ENCODE data around the gene LSS.
"Not testable (repeated sequence)": the region's sequence is repeated elsewhere in the genome, so short reads cannot be mapped to it uniquely, and the experiment has no call there.

Gene LSS

GRCh38 chr21:46205166-46205565, 23.4 kb downstream of the LSS start:
- DNase-seq (ENCODE audit: low read depth in 2 of 2): no peak

DNA sequence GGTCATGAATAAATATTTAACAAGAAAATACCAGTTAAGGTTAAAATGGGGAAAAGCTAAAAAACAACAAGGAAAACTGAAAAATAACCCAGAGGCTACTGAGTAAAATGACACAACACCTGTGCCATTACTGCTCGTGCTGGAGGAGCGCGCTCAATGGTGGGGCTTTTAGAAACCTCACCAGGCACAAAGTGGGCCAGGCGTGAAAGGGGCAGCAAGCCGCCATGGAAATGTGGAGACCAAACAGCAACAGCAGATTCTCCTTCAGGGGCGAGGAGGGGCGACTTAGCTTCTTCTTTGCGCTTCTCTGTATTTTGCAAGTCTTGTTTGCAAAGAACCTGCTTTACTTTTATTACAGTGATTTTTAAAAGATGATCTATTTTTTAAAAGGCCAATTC, 25.4 kb downstream of the LSS start:
- DNase-seq (ENCODE audit: low read depth in 2 of 2): no peak

GRCh38 chr21:46202592-46203202, 25.9 kb downstream of the LSS start:
- no peak for DNase-seq (ENCODE audit: low read depth in 2 of 2)

DNA sequence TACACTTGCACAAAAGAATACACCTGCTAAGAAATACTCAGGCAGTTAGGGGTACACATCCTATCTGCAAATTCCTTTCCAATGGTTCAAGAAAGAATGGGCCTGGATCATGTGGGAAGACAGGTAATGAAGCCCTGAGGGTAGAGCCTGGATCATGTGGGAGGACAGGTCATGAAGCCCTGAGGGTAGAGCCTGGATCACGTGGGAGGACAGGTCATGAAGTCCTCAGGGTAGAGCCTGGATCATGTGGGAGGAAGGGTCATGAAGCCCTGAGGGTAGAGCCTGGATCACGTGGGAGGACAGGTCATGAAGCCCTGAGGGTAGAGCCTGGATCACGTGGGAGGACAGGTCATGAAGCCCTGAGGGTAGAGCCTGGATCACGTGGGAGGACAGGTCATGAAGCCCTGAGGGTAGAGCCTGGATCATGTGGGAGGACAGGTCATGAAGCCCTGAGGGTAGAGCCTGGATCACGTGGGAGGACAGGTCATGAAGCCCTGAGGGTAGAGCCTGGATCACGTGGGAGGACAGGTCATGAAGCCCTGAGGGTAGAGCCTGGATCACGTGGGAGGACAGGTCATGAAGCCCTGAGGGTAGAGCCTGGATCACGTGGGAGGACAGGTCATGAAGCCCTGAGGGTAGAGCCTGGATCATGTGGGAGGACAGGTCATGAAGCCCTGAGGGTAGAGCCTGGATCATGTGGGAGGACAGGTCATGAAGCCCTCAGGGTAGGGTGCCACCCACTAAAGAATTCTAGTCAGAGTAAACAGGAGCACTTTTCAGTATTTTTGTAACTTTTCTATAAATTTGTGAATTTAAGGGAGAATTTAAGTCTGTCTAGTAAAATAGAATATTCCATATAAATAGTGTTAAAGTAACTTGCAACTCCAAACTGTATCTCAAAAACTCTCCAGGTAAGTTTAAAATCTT, 27.4 kb downstream of the LSS start:
- not testable (repeated sequence) for DNase-seq (ENCODE audit: low read depth in 2 of 2)

DNA sequence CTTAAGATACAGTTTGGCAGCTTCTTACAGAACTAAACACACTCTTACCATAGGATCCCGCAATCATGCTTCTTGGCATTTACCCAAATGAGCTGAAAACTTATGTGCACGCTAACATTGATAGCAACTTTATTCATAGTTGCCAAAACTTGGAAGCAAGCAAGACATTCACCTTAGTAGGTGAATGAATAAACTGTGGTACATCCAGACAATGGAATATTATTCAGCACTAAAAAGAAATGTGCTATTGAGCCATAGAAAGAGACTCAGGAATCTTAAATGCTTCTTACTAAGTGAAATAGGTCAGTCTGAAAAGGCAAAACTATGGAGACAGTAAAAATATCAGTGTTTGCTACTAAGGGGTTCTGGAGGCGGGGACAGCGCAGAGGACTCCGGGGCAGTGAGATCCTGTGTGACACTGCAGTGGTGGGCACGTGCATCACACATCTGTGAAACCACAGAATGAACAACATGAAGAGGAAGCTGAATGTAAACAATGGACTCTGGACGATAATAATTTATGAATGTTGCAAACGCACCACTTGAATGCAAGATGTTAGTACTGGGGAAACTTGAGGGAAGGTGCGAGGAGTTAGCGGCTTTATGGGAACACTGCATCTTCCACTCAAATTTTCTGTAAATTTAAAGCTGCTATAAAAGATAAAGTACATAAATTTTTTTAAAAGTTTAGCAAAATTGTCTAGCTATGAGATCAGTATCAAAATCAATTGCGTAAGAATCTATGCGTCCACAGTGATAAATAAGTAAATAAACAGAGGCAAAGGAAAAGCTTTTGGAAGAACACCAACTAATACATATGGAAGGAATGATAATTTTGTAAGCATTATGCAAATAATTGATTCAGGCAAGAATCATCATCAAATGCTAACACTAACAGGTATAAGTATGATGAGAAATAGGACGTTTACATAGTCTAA, 28.9 kb downstream of the LSS start:
- no peak for DNase-seq (ENCODE audit: low read depth in 2 of 2)

GRCh38 chr21:46196733-46197132, 31.8 kb downstream of the LSS start:
- no peak for DNase-seq (ENCODE audit: low read depth in 2 of 2)

GRCh38 chr21:46195595-46196195, 32.9 kb downstream of the LSS start:
- DNase-seq (ENCODE audit: low read depth in 2 of 2): no peak

- no peak for DNase-seq (ENCODE audit: low read depth in 2 of 2)
Observed at GRCh38 chr21:46194374-46195334, 33.9 kb downstream of the LSS start.

DNA sequence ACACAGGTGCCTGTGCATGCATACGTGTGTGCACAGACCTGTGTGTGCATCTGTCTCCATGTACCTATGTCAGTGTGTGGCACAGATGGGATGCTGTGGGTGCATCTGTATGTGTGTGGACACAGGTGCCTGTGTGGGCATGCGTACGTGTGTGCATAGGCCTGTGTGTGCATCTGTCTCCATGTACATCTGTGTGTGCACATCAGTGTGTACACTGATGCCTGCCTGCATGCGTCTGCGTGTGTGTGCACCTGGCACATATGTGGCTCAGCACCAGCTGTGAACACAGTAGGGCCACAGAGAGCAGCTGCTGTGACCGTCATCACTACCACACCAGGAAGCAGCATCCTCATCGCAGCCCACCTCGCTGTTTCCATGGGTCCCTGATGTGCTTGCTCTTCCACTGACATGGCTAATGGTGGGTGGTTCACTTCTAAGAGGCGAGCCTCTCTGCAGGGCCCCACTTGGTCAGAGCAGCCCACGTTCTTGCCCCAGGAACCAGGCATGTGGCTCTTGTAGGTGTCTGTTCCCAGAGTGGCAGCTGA, 34.7 kb downstream of the LSS start:
- DNase-seq (ENCODE audit: low read depth in 2 of 2): no peak

DNA sequence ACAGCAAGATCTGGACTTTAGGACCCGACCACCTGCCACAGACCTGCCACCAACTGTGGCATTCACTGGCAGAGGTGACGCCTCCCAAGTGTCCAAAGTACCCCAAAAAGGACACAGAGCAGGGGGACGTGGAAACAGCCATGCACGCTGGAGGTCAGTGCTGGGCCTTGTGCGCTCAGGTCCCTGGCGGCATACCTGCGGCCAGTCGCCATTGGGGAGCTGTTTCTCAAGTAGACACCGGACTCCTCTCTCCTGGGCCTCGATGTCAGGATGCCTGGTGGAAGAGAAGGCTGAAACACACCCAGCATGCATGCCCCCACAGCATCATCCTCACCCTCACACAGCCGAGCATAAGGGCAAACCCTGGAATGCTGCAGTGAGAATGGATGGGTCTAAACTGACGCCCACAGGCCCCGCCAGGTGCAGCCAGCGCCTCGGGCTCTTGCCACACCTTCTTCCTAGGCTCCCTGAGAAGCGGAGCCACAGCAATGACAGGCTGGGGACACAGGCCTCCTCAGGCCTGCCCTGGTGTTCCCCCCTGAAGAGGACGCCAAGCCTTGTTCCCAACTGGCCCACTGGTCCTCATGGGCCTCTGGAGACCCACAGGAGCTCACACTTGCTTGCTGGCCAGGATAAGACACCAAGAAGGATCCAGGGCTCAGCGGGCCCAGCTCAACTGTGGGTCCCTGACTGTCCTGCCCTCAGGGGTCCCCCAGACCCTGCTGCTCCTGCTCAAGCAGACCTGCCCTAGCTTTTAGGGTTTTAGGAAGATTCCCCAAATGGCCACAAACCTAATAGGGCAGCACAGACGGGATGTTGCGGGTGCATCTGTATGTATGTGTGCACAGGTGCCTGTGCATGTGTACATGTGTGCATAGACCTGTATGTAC, 36.6 kb downstream of the LSS start:
- no peak for DNase-seq (ENCODE audit: low read depth in 2 of 2)

- no peak for DNase-seq (ENCODE audit: low read depth in 2 of 2)
Observed at GRCh38 chr21:46191257-46191685, 37.3 kb downstream of the LSS start.

DNA sequence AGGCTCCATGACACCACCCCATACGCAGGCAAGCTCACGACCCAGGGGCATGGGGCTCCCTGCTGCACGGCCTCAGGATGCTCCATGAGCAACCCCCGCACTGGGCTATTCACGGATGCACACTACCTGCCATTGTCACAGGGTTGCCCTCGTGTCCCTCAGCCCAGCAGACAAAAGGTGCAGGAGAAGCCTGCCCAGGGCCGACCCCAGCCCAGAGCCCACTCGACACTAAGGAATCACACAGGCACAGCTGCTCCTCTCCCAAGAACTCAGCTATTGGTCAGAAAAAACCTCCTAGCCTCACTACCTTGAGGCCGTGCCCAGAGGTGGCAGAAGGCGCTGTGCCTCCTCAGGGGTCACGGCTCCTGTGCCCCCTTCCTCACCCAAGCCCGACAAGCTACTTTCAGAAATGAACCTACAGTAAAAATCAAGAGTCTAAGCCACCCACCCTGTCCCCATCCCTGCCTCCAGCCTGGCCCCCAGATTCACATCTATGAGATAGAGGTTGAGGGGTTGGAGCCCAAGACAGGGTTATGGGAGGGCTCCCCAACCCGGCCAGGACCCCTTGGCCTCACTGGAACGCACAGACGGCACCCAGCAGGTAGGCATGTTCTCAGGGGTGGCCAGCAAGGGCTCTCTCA, 38.0 kb downstream of the LSS start:
- no peak for DNase-seq (ENCODE audit: low read depth in 2 of 2)

GRCh38 chr21:46189959-46190490, 38.5 kb downstream of the LSS start:
- no peak for DNase-seq (ENCODE audit: low read depth in 2 of 2)

DNA sequence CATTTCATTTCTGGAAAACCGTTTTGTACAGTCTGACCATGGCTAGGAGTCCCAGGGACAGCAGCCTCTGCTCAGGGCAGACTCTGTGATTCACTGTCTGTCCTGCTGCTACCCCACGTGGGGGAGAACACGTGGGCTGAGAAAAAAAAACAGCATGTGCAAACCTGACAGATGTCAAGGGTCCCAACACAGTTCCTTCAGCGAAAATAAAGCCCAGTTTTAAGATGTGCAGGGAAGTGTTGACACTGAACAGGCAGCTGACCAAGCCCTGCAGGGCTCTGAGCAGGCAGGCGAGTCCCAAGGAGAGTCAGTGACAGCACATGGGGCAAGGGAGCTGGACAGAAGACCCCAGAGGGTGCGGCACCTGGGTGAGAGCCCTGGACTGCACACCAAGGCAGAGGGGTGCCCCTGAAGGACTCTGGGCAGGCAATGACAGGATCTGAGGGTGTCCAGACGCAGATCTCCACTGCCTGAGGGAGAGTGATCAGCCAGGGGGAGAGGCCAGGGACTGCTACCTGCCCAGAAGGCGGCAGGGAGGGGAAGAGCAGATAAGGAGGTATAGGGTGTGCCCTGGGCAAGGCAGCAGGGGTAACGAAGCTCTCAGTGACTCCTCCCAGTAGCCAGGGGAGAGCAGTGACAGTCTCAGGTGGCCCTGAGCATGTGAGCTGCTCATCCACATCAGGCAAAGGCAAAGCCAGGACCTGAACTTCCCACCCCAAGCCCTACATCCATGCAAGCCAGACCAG, 39.2 kb downstream of the LSS start:
- no peak for DNase-seq (ENCODE audit: low read depth in 2 of 2)

DNA sequence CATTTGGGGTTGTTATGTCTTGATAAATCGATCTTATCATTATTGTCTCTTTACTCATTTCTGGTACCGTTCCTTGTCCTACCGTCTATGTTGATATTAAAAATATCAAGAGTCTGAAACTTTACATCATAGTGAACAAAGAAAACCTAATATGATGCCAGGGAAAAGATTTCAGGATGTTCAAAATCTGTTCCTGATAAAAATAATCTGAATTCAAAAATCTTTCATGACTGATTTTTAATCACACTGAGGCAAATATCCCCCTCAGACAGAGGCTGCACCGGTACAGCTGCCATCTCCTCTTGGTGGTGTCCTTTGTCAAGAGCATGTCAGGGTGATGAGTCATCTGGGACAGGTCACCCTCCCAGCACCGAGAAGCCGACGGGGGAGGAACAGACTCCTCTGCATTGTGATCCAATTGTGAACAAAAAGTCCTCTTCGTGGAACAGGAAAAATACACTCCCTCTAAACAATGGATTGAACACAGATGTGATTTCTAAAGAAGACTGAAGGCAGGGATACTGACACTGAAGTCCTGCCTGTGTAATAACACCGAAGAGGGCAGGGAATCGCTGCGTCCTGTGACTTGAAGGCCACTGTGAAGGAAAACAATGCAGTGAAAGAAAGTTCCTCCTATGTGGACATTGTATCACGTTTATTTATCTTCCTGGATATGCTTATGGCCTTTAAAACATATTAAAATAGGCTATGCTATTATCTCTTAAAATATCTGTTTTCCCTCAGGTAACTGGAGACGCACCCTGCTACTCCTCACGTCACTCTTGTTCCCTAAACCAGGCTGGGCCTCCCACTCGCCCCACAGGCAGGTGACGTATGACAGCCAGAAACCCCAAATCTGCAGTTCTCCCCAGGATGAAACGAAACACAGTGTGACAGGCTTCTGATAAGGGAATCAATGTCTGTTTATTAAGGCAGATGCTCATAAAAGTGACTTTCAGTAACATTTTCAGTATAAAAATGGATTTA, 40.1 kb downstream of the LSS start:
- no peak for DNase-seq (ENCODE audit: low read depth in 2 of 2)

- DNase-seq (ENCODE audit: low read depth in 2 of 2): no peak
Observed at GRCh38 chr21:46187814-46188213, 40.8 kb downstream of the LSS start.

Data from stimulated activated CD4-positive, alpha-beta T cell treated with anti-CD3 and anti-CD28 coated beads, Interleukin-15, amount 100 ng/mL, for 48 hours (primary cell).